CD4-positive, alpha-beta T cell treated with Interleukin-4 for 1 hour (primary cell): ENCODE data around the gene ADGRE1.
A peak's percentile ranks its signal among the peaks of the same experiment; 100 is the strongest.

Experiments
- DNase-seq, 2 donors: peaks; one replicate each; pipeline ENCODE4 v3.0.0-alpha.2; 2020 to 2022

ADGRE1 gene

DNA sequence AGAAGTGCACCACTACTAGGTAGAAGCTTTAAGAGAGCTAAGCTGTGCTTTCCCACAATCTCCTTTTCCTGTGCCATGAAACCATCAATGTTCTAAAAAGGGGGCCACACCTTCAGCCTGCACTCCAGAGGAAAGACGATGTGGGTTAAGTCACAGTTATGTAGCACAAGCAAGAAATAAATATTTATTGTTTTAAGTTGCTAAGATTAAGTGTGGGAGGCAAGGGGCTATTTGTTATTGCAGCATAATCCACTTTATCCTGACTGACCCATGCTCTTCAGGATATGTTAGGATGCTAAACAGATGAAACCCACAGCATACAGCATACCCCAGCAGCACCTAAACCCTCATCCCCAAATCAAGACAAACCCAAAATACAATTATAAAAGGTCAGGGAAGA lies 69.2 kb downstream of the ADGRE1 start:
- no peak for DNase-seq

DNA sequence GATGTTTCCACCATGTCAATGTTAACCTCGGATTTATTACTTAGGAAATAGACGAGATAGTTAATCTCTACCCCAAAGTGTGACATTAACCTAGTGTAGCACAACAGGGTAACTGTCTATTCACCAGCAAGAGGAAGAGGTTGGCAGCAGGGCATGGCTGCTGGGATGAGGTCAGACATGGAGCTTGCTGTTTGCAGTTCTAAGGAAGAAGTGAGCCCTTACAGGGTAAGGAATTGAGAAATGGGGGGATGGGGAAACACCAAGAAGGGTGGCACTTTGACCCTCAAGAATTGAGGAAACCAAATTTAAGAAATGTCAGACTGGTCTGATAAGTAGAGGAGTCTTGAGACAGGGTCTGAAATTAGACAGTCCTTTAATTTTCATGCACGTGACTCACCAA lies 71.4 kb downstream of the ADGRE1 start:
- peak in 1 of 2 donors; percentile 53 for DNase-seq

DNA sequence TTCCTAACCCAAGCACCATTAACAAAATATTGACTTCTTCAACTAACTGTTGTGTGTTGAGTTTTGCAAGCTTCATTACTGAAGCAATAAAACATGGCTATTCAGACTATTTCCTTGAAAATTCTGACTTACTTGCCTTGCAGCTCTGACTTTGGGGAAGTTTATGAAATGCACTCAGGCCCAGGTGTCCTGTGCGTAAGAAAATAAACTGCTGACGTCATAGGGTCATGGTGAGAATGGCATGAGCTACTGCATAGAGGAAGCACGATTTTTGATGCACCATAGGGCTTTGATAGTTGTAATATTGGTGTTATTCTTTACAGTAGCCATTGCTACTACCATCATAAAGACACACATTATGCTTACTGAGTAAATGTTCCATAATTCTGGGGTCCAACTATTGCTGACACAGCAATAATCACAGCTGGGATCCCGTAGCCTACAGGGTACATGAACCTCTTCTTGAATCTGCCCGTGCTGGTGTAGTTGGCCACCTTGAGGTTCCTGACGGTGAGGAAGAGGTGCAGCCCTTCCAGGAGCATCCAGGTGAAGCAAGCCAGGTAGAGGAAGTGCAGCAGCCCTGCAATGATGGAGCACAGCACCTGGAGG lies 76.0 kb downstream of the ADGRE1 start:
- DNase-seq, result peak in 1 of 2 donors; percentile 39

DNA sequence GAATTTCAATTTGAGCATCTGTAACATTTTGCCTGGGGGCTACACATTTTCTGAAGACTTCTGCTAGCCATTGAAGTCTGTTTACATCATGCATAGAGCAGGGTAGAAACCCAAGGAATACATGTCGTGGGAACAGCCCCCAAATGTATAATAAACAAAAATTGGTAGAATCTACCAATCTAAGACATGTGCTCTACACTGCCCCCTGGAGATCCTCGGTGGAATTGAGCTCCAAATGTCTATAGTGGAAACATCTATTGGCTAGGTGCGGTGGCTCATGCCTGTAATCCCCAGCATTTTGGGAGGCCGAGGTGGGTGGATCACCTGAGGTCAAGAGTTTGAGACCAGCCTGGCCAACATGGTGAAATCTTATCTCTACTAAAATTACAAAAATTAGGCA lies 76.6 kb downstream of the ADGRE1 start:
- peak; percentile 23 to 48 for DNase-seq

DNA sequence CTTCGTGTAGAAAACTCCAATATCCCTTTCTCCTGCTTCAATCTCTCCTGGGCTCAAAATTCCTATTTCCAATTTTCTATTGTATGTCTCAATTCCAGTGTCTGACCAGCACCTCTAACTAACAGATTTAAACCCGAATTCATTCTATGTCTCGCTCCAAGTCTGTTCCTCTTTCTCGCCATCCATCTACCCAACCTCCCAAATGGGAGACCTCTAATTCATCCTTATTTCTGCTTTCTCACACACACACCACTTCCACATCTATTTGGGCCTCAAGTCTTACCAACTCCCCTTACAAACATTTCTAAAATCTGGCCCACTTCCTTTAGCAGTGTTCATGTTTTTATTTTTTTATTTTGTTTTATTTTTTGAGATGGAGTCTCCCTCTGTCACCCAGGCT lies 80.6 kb downstream of the ADGRE1 start:
- DNase-seq, result no peak

DNA sequence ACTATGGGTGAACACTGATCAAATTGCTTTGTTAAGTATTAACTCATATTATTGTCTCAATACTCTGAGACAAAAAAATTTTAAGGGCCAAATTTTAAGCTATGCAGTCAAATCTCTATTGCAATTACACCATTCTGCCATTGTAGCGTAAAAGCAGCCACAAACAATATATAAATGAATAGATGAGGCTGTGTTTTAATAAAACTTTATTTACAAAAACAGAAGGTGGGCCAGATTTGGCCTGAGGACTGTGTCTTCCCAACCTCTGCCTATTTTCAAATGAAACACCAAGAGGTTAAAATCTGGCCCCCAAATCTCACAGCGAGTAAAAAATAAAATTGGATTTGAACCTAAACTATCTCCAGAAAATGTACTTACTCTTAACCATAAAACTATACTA lies 82.1 kb downstream of the ADGRE1 start:
- DNase-seq, result no peak

DNA sequence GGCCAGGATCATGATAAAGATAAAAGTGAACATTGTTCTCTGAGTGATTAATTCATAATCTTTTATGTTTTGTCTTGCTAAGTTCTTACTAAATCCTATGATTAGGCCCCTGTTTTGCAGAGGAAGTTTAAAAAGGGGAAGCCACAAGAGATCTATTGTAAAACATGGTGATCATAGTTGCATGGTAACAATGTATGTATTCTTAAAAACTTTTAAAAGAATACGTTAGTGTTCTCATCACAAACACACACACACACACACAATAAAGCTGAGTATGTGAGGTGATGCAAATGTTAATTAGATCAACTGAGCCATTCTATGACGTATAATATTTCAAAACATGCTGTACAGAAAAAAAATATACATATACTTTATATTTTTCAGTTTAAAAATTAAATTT lies 82.6 kb downstream of the ADGRE1 start:
- peak in 1 of 2 donors; percentile 11 for DNase-seq

DNA sequence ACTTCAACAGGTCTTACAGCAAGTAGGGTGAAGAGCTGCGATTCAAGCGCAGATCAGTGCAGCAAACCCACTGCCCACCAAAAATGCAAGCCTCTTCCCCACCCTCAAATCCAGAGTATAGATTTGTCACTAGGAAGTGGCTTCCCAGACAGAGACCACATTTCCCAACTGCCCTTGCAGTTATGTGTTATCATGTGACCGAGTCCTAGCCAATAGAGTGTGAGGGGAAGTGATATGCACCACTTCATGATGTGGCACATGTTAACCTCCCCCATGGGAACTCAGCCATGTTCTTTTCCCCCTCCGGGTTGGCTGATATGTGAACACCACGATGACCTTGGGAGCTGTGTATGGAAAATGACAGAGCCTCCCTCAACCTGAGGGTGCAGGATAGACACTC lies 83.1 kb downstream of the ADGRE1 start:
- DNase-seq, result peak; percentile 19 to 61

DNA sequence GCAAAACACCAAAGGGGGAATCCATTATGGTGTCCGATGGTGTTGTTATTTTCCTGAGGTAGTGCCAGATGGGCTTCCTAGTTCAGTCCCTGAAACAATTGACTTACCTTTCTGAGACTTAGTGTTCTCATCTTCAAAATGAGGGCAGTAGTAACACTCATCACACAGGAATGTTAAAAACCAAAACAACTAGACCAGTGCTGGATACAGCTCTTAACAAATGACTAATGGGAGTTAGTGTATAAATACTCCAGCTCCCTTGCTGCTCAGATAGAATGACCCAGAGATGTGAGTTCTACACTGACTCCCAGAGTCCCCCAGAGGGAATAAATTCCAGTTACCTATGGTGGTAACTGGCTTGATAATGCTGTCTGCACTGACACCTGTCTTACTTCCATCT lies 84.0 kb downstream of the ADGRE1 start:
- no peak for DNase-seq

DNA sequence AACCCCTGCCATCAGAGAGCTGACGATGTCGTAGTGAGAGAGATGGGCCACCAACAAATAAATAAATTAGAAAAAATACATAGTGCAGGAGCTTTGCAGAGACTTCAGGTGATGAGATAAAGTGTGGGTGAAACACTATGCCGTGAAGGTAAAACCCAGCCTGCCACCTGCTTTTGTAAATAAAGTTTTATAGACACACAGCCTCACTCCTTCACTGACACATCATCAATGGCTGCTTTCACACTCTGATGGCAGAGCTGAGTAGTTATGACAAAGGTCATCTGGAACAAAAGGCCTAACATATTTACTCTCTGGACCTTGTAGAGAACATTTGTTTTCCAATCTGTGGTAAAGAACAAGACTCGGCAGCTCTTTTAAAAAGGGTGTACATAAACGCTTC lies 88.8 kb downstream of the ADGRE1 start:
- DNase-seq, result no peak

DNA sequence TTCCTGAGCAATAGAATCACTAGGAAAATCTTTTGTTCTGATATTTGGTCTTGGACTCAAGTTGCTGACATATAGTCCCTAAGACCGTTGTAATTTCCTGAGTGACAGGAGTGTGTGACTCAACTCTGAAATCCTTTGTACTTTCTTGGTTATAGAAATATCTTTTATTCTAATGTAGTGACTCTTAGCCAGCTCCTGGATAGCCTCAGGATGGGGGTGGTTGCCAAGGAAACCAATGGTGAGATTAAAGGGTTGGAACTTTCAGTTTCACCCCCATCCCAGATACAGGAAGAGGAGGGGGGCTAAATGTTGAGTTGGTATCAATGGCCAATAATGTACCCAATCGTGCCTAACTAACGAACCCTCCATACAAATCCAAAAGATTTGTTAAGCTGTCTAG lies 92.0 kb downstream of the ADGRE1 start:
- DNase-seq, result no peak

DNA sequence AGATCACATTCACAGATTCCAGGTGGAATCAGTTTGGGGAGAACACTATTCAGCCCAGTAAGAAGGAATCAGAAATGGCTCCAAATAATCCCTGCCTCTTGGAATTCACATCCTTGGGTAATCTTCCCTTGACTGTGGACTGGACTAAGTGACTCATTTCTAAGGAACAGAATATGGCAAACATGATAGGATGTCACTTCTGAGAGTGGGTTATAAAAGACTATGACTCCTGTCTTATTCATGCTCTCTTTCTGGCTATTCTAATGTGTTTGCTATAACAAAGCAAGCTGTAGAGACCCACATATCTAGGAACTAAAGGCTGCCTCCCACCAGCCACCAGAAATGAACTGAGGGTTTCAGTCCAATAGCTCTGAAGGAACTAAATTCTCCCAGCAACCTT lies 96.1 kb downstream of the ADGRE1 start:
- DNase-seq, result no peak

DNA sequence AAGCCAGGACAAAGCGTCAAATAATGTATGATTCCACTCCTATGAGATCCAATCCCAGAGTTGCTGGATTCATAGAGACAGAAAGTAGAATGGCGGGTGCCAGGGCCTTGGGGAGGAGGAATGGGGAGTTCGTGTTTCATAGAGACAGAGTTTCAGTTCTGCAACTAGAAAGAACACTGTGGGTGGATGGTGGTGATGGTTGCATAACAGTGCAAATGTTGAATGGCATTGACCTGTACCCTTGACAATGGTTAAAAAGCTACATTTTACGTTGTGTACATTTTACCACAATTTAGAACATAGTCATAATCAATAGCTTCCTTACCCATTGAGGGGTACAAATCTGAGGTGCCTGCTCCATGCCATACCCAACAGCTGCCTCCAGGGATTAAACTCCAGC lies 100.5 kb downstream of the ADGRE1 start:
- no peak for DNase-seq

DNA sequence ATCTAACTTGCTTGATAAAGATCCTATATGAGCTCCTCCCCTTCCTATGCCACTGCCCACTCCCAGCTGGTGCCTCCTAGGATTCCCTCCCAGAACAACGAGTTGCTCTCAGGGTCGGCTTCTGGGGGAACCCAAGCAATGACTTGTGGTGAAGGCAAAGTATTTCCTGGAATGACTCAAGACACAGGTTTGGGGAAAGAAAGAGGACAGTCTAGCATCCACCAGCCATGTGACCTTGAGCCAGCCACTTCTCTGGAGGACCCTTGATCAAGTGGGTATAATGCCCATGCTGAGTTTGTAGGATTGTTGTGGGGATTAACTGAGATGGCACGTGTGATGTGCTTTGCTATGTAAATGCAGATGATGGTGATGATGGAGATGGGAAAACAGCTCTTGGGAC lies 100.9 kb downstream of the ADGRE1 start:
- no peak for DNase-seq
